Nucleus accumbens (tissue), 56 donors: Measurements from ENCODE around the gene HOMER2.
"Not testable (repeated sequence)": the region's sequence is repeated elsewhere in the genome, so short reads cannot be mapped to it uniquely, and the experiment has no call there.

Experiments
- DNase-seq, 56 donors: peaks; one replicate each; lab custom pipeline; 2025; lab: John Stamatoyannopoulos, UW

The HOMER2 gene

DNA sequence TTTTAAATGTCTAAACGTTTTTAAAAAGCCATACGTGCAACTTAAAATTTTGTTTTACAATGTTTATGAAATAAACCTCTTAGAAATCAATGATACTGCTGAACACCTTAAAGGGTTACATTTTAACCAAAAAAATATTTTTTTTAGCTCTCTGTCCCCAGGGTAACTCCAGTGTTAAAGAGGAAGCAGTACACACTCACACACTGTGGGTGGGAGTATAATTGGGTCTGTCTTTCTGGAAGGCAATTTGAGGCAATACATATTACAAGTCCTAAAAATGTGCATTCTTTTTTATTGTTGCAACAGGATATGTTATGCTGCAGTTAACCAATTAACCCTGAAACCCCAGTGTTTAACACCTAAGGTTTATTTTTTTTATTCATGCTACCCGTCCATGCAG, 109.0 kb downstream of the HOMER2 start:
- no peak for DNase-seq

DNA sequence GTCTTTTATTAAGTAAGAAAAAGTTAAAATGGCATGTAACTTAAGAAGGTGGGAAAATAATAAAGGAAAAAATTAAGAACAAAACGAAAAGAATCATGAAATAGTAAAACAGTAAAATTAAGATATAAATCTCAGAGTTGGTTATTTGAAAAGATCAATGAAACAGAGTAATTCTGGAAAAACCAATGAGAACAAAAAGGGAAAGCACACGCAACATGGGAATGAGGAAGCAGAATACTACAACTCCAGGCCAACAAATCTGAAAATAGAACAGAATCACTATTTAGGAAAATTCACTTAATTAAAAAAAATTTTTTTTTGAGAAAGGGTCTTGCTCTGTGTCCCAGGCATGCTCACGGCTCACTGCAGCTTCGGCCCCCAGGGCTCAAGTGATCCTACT, 112.4 kb downstream of the HOMER2 start:
- DNase-seq, result no peak

DNA sequence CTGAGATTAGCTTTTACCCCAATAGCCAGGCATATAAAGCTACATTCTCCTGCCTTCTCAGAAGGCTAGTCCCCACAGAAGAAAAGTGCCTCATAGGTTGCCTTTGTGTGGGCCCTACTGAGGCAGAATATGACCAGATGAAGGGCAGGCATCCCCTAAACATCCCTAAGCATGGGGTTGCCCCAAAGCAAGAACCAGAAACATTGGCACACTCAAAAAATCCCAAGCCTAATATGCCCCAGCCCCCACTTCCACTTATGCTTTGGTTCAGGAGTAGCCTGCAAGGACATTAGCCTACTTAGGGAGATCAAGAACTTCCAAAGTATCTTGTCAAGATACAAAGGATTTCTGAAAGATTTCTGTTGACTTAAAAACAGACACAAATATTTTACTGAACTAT, 113.4 kb downstream of the HOMER2 start:
- no peak for DNase-seq

DNA sequence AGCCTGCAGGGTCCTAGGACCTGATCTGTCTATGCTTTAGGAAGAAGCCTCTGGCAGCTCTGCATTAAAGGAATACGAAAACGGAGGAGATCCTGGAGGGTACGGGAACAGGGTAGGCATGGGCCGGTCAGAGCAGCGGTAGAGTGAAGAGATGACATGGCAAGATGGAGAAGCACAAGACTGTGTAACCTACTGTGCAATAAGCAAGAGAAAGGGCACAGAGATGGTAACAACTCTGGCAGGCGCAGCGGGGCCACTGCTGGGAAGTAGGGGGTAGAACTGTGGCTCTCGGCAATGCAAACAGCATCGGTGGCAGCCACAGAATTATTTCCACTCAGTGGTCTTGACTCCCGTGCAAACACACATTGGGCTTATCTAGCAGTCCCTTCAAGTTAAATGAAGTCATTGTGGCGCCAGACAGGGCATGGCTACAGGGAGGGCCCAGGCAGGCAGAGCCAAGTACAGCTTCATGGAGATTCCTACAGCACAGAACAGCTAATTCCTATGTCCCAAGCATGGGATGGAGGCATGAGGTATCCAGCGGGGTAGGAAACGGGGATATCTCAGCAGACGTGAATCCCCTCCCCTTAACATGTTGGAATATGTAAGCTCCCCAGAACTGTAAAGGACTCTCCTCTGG, 114.3 kb downstream of the HOMER2 start:
- DNase-seq, result no peak

DNA sequence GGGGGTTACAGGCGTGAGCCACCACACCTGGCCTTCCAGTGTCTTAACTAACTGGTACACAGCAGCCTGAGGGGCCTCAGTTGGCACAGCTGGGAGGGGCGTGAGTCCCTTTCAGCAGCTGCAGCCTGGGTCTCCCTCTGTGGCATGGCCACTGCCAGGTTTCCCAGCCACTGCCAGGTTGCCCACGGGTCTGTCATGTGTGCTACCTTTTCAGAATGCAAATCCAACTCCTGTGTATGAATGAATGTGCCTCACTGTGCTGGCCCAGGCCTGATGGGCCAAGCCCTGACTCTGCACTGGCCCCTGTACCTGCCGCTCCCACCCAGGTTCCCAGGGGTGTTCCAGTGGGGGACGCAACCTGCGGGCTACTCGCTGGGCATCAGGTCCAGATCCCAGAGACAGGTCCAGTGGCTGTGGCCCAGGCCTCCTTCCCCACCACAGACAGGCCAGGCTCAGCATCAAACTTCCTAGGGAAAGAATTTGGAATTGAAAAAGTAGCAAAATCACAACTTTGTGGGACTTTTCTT, 117.1 kb downstream of the HOMER2 start:
- no peak for DNase-seq

DNA sequence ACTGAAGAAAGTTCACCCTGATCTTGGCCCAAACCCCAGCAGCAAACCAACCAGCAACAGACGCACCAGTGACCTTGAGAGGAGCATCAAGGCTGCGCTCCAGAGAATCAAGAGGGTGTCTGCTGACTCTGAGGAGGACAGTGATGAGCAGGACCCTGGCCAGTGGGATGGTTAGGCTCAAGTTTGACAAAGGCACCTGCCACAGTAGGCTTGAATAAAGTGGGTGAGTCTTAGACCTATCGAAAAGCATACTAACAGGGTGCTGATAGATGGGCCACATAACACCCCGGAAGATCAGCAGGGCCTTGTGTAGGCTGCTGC, 119.2 kb downstream of the HOMER2 start:
- DNase-seq, result no peak

DNA sequence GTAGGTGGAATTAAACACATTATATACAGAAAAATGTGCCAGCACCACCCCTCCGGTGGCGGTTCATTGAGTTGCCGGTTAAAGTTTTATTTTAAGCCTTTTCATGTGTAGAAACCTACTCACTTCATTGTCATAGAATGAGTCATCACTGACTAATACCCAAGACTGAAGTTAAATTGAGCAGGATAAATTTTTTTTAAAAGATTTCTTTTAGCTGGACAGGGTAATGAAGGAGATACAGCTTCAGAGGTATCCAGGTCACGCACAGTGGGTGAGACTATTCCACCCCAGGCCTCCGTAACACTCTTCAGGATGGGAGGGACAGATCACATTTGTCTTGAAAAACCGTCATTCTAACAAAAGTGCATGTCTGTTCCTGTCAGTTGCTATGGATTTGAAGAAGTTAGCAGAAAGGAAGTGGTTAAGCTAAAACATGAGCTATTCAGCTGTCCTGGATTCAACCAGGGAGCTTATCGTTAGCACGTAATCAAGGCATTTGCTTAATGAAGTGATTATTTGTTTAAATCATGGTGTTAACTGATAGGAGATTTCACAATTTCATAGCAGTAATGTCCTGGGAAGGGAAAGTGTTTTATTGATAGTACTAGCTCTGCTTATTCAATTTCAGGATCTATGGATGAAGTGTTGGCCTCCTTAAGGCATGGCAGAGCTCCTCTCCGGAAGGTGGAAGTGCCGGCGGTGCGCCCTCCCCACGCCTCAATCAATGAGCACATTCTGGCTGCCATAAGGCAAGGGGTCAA, 119.7 kb downstream of the HOMER2 start:
- DNase-seq, result peak in 21 of 56 donors; percentile 1 to 74 (median 27)

DNA sequence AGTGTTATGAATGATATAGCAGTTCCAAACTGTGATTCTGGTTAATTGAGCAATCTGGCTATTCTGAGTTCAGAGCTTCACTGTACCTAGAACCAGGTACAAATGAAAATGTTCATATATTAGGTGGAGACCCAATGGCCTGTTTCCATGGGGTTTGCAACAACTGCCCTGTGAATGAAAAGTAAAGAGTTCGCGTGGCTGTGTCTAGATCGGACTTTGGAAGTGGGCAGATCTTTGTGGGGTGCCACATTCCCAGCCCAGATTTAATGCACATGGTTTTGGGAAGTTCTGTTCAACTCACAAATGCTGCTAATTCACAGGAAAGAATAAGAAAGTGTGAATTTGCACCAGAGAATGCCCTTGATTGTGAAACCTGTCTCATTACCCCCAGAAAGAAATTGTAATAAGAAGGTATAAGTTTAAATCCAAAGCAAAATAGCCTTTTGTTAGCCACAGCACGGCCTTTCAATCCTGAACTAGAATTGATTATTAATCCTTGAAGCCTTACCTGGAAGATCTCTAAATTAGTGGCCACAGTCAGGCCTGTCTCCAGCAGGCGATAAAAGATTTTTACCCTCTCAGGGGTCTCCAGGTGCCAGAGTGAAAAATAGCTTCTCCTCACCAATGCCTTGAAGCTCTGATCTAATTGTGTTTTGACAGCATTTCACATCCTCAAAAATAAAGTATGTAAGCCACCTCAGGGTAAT, 120.5 kb downstream of the HOMER2 start:
- DNase-seq, result no peak

DNA sequence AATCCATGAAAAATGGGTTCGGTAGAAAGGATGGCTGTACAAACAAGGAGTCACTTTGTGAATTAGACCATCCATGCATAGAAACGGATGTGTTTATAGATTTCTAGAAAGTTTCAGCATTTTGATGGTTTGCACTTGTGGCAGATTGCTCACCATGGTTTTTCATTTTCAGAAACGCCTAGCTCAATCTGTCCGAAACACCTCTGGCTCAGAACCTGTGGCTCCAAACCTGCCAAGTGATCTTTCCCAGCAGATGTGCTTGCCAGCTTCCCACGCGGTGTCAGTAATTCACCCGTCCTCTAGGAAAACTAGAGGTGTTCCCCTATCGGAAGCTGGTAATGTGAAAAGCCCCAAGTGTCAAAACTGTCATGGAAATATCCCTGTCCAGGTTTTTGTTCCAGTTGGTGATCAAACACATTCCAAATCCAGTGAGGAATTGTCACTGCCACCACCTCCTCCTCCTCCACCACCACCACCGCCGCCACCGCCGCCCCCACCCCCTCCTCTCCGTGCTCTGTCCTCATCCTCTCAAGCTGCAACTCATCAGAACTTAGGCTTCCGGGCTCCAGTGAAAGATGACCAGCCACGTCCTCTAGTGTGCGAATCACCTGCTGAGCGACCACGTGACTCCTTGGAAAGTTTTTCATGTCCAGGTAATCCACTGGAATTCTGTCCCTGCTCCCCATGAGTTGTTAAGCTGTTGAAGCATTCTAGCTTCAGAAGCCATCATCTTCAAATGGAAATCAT, 121.9 kb downstream of the HOMER2 start:
- no peak for DNase-seq

DNA sequence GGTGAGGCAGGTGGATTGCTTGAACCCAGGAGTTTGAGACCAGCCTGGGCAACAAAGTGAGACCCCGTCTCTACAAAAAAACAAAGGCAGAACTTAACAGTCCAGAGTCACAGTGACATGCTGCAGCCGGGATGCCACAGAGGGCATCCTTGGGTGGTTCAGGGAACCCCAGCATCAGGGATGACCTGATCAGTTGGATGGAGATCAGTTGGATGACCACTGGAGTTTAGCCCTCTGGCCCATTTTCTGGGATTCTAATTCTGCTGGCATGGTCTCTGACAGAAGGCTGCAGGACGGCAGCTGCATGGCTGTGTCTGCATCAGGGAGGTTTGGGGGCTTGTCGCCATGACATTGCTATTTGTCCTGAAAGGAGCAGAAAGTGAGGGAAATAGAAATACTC, 123.3 kb downstream of the HOMER2 start:
- no peak for DNase-seq

DNA sequence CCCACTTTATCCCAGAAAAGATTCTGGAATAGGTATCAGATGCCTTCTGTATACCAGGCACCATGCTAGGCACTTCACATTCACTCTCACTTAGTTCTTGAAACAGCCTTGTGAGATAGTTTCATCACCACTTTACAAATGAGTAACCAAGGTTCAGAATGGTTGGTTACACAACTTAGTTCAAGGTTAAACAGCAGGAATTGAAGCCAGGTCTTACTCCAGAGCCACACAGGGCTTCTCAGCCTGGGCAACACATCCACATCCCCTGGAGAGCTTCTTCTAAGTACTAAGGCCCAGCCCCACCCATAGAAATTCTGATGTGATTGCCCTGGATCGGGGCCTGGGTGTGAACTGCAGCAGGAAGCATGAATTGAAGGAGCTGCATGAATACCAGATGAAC, 124.4 kb downstream of the HOMER2 start:
- DNase-seq, result no peak

DNA sequence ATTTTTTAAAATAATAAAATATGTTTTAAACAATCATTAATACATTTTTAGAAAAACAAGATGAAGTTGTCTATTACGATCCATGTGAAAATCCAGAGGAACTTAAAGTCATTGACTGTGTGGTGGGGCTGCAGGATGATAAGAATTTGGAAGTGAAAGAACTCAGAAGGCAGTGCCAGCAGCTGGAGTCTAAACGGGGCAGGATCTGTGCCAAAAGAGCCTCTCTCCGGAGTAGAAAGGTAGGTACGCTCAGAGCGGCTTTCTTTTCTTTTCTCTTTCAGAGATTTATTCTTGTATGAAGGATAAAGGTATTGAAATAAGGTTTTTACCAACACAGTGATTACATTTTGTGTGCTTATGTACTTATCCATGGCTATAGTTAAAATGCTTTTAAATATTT, 129.5 kb downstream of the HOMER2 start:
- DNase-seq, result no peak

DNA sequence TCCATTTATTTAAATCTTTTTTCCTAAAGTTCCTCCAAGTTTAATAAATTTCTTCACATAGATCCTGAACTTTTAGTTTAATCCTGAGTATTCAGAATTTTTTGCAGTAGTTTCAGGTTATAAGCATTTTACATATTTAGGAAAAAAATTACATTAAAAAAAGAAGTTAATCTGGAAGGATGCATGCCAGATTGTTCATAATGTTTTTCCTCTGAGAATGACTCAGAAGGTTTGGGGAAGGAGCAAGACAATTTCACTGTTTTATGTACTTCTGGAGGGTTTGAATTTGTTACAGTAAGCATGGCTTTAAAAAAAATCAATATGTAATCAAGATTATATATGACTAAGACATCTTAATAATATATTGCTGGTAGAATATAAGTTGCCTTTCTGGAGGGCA, 130.7 kb downstream of the HOMER2 start:
- not testable (repeated sequence) for DNase-seq

DNA sequence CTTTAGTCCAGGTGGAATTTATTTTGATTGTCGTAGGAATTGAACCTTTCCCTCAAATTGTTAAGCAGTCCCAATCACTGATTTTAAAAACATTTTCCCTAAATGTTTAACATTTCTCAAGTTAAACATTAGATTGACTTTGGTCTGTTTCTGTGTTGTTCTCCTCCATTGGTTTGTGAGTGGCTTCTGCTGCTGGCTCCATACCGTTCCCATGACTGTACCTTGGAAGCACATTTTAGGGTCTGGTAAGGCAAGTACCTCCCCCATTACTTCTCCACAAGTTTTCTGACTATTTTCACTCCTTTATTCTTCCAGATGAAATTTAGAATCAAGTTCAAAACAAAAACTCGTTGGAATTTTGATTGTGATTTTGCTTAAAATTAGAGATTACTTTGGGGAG, 131.1 kb downstream of the HOMER2 start:
- not testable (repeated sequence) for DNase-seq

DNA sequence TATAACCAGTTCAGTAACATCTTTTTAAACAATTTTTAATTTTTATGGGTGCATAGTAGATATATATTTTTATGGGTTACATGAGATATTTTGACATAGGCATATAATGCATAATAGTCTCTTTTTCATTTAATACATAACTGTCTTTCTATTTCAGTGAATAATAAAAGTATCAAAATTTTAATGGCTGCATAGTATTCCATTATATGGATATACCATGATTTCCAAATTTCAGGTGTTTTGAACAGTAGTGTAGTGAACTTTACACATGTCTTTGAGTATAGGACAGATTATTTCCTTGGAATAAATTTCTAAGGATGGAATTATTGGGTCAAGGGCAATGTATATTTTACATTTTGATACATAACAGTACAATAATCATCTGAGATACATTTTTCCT, 132.4 kb downstream of the HOMER2 start:
- no peak for DNase-seq

DNA sequence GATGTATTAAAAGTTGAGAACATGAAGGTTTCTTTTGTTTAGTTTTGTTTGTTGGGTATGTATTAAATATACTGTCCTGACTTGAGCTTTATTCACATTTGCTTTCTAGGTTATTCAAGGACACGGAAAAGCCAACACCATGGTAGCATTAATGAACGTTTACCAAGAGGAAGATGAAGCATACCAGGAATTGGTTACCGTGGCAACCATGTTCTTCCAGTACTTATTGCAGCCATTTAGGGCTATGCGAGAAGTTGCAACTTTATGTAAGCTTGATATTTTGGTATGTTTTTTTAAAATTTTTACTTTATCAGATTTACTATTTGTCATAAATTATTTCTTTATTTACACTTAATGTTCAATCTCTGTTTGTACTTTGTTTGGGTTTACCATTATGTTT, 139.5 kb downstream of the HOMER2 start:
- no peak for DNase-seq

DNA sequence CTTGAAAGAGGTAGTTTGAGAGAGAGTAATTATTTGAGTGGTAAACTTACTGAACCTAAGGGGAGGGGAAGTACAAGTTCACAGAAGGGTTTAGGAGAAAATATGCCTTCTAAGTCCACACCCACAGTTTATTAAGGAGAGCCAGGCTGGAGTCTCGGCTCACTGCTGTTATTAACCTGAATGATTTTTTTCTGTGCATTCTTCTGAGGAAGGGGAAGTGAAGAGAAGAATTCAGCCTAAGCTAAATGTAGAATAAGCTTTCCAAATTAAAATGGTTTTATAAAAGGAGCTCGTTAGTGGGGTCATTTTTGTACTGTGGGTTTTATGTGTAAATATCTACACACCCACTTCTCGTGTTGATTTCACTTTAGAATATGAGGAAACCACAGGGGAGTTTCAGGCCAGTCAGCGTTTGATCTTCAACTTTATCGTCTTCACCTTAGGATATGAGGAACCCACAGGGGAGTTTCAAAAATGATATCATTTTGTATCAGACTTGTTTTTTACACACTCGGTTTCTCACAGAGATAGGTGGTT, 141.6 kb downstream of the HOMER2 start:
- no peak for DNase-seq

DNA sequence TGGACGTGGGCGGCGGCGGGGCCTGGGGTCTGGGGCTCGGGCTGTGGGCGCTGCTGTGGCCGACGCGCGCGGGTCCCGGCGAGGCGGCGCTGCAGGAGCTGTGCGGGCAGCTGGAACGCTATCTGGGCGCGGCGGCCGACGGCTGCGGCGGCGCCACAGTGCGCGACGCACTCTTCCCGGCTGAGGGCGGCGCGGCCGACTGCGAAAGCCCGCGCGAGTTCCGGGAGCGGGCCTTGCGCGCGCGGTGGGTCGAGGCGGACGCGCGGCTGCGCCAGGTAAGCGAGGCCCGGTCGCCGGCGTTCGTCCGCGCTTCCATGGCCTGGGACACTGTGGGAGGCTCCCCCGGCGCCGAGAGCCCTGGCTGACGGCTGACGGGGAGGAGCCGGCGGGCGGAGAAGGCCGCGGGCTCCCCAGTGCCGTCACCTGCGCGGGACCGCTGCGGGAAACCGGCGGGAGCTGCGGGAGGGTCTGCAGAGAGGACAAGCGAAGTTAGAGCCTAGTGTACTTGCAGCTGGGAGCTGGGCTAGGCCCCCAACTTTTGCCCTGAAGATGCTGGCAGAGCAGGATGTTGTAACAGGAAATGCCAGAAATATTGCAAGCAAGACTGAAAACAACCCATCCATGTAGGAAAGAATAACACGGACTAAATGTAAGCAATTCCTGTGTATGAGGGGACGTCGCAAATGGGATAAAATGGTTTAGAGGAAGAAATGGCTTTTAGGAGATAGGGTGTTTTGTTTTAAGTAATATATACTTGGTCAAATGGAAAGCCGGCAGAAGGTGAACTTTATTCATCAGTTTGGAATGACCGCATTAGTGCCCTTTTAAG, 142.2 kb downstream of the HOMER2 start:
- peak in 19 of 56 donors; percentile 9 to 68 (median 42) for DNase-seq

DNA sequence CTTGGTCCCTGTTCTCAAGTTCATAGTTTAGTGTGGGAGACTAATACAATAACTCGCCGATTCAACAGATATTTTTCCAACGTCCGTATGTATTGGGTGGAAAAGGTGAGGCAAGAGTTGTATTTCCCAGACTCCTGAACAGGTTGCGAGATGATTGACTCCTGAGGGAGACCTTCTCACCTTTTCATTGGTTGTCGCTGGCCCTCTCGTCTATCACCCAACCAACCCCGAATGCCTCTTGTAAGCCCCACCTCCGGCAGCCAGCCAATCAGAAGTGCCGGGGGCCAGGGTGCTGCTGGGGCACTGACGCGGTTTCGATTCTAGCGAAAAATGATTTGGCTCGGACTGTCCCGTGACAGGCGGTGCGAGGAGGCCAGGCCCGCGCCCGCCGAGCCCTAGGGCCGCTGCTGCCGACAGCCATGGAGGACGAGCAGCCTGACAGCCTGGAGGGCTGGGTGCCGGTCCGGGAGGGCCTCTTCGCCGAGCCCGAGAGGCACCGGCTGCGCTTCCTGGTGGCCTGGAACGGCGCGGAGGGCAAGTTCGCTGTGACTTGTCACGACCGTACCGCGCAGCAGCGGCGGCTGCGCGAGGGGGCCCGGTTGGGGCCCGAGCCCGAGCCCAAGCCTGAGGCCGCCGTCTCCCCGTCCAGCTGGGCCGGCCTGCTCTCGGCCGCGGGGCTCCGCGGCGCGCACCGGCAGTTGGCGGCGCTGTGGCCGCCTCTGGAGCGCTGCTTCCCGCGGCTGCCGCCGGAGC, 143.0 kb downstream of the HOMER2 start, which contains the start of gene WHAMM:
TSS of gene WHAMM (plus strand) at position 321 of the 753 bp plus-strand sequence. CDS start at position 420, 99 bp downstream.
- DNase-seq, result peak; percentile 78 to 99 (median 97)
